OCI-LY1 (cell line): Measurements from ENCODE around the gene ADAMTS7.
"Not testable (repeated sequence)": the region's sequence is repeated elsewhere in the genome, so short reads cannot be mapped to it uniquely, and the experiment has no call there.

Experiments used
- CTCF ChIP-seq: fragments of 200-600 bp; sonication (generic), shearing (Covaris generic); IDR thresholded peaks from 2 replicates; pipeline ENCODE4 v1.5.1; 2017; ENCODE audit warnings: mild to moderate bottlenecking, antibody characterized with exemption, low read length, moderate library complexity, mixed read lengths
- EZH2 ChIP-seq: fragments of 200-600 bp; sonication (generic), shearing (Covaris generic); IDR thresholded peaks from 2 replicates; pipeline ENCODE4 v1.8.0; 2017; ENCODE audit warnings: borderline replicate concordance, mixed run types, mild to moderate bottlenecking, antibody characterized with exemption, low read length, moderate library complexity, mixed read lengths

GRCh38 chr15:78839151-78839550 is 27.9 kb upstream of the ADAMTS7 start:
- not testable (repeated sequence) for TF ChIP-seq CTCF, EZH2
